Skeletal muscle tissue (tissue), 4 donors: ENCODE results near the gene SUSD6. TPM values are rescaled to one million over a fixed set of nuclear protein-coding genes. Genes with fewer than 3 reads are reported as not detected.
"Not testable (repeated sequence)": the region's sequence is repeated elsewhere in the genome, so short reads cannot be mapped to it uniquely, and the experiment has no call there.

ENCODE experiments used
- H3K27ac ChIP-seq: one replicate; pipeline ENCODE4 v1.7.0; 2013; ENCODE audit warnings: mild to moderate bottlenecking, low read depth, low read length, inconsistent platforms
- H3K27me3 ChIP-seq, 3 donors: one replicate each; pipeline ENCODE4 v1.7.0; 2013; ENCODE audit warnings: low read length in 3 of 3; ENCODE audit not compliant: control insufficient read depth in 3 of 3, insufficient read depth in 3 of 3
- H3K36me3 ChIP-seq, 3 donors: one replicate each; pipeline ENCODE4 v1.7.0; 2013; ENCODE audit warnings: low read length in 3 of 3; ENCODE audit not compliant: control insufficient read depth in 3 of 3, insufficient read depth in 3 of 3
- H3K4me1 ChIP-seq, 3 donors: one replicate each; pipeline ENCODE4 v1.7.0; 2013; ENCODE audit warnings: low read length in 3 of 3, mild to moderate bottlenecking in 3 of 3; ENCODE audit not compliant: control insufficient read depth in 3 of 3, insufficient read depth in 3 of 3
- H3K4me3 ChIP-seq, 3 donors: one replicate each; pipeline ENCODE4 v1.7.0; 2013; ENCODE audit warnings: low read length in 3 of 3
- H3K9ac ChIP-seq, 3 donors: one replicate each; pipeline ENCODE4 v1.7.0; 2013; ENCODE audit warnings: low read length in 3 of 3, mild to moderate bottlenecking in 3 of 3, moderate library complexity in 2 of 3, low read depth in 1 of 3
- H3K9me3 ChIP-seq, 3 donors: one replicate each; pipeline ENCODE4 v1.7.0; 2013; ENCODE audit warnings: low read length in 3 of 3; ENCODE audit not compliant: control insufficient read depth in 3 of 3
- total RNA-seq: library from RNA; depleted of rRNA; stranded (reverse); fragments of >200 nt; gene quantifications from one replicate; pipeline ENCODE4 v1.2.3, GENCODE V29; 2014
- donor health status: Osteomylitis.

SUSD6 gene
- total RNA-seq, 1 donor from 2014 or later, result 10.4 TPM

DNA sequence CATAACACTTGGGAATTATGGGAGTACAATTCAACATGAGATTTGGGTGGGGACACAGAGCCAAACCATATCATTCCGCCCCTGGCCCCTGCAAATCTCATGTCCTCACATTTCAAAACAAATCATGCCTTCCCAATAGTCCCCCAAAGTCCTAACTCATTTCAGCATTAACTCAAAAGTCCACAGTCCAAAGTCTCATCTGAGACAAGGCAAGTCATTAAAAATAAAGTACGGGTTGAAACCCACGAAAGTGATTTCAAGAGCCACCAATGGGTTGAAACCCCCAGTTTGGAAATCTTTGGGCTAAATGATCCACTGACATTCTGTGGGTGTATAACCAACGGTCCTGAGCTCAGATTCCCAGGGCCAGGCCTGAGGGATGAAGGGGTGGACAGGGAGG is 125.0 kb downstream of the SUSD6 start:
- H3K9ac ChIP-seq, H3K4me3 ChIP-seq, H3K9me3 ChIP-seq, H3K27me3 ChIP-seq, H3K27ac ChIP-seq, H3K36me3 ChIP-seq, H3K4me1 ChIP-seq: not testable (repeated sequence)

DNA sequence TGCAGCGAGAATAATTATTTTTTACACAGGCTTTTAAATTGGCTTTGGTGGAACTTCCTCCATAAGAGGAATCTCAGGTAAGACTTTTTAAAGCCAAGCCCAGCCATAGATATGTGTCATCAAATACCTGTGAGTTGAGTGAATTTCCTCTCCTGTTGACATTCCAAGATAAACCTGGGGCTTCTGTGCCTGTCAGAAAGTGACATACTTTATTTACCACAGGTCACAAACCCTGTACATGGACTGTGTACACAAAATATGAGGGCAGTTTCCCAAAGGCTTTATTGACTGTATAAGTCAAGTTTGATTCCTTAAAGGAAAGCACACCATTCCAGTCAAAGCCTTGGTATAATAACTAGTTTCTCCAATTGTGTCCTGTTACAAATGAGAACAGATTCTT is 129.7 kb downstream of the SUSD6 start:
- no peak overlapping the region for H3K9ac ChIP-seq
- no peaks in the 10 kb centered on the region for H3K36me3 ChIP-seq
- H3K27me3 ChIP-seq, result no peaks in the 10 kb centered on the region
- H3K27ac ChIP-seq, result no peak overlapping the region
- no peaks in the 10 kb centered on the region for H3K4me1 ChIP-seq
- no peak overlapping the region for H3K4me3 ChIP-seq
- no peaks in the 10 kb centered on the region for H3K9me3 ChIP-seq

DNA sequence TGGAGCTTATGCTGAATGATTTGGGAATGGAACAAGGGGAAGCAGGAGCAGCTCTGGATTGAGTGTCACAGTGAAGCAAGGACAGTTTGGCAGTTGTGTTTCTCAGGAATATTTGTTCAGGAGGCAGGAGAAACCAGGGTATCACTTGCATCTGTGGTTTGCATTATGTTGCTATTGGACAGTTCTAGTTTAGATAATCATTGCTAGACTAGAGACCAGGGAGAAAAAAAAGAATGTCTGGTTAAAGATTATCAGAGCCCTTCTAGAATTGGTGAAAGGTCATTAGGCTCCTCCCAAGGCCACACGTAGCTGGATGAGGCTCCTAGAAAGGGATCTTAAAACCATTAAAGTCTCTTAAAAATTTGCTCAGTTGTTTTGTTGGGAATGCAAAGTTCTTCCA is 138.6 kb downstream of the SUSD6 start:
- no peaks in the 10 kb centered on the region for H3K36me3 ChIP-seq
- no peak overlapping the region for H3K9ac ChIP-seq
- no peak overlapping the region for H3K4me3 ChIP-seq
- H3K27me3 ChIP-seq, result no peaks in the 10 kb centered on the region
- H3K27ac ChIP-seq, result no peak overlapping the region
- H3K4me1 ChIP-seq, result no peaks in the 10 kb centered on the region
- no peaks in the 10 kb centered on the region for H3K9me3 ChIP-seq

DNA sequence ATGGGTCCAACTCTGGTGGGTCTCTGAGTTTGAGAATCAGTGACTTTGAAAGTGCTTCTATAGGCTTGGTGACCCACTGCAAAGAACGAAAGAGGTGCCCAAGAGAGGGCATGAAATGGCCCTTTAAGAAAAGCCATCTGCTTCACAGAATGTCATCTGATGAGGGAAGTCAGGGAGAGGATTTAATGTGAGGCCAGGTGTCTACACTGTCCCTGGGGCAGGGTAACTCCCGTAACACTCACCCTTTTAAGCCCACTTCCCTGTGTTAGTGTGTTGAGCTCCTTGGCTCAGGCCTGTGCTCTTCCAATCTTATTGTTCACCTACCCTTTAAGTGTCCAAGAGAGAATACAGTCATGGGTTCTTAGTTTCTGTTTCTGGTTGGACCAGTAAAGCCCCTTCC is 139.1 kb downstream of the SUSD6 start:
- no peaks in the 10 kb centered on the region for H3K4me1 ChIP-seq
- H3K27ac ChIP-seq, result no peak overlapping the region
- H3K36me3 ChIP-seq, result no peaks in the 10 kb centered on the region
- H3K27me3 ChIP-seq, result no peaks in the 10 kb centered on the region
- H3K9me3 ChIP-seq, result no peaks in the 10 kb centered on the region
- no peak overlapping the region for H3K4me3 ChIP-seq
- H3K9ac ChIP-seq, result no peak overlapping the region

DNA sequence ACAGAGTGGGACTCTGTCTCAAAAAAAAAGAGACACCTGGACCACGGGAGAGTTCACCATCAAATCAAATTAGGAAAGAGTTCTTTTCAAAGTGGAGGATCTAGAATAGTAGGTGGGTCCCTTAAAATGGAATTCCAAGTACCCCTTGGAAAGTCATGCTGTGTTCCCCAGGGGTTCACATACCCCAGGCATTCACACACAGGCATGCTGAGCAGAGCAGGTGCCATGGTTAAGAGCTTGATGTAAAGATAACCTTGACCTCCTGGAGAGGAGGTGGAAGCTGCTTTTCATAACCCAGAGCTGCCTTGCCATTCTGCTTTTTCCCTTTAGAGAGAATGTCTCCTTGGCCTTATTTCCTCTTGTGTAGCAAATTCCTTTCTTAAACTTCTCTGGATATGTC is 141.4 kb downstream of the SUSD6 start:
- Histone ChIP-seq H3K4me3 (no peak overlapping the region), H3K4me1 (no peaks in the 10 kb centered on the region), H3K9me3 (no peaks in the 10 kb centered on the region), H3K27ac (no peak overlapping the region), H3K9ac (no peak overlapping the region), H3K36me3 (no peaks in the 10 kb centered on the region), H3K27me3 (no peaks in the 10 kb centered on the region)

DNA sequence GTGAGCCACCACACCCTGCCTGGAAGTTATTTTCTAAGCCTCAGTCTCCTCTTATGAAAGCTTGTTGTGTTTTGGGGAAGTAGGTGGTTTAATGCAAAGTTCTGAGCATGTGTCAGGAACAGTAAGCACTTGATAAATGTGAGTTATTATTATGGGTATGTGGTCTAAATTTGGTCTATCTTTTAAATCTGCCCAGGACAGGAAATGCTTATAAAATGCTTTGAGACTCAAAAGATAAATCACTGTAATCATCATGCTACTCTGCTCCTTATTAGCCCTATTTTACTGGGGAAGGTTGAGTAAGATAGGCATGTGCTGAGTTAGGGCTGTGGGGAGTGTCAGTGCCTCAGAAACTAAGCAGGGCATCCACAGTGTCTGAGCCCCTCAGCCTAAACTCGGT is 142.5 kb downstream of the SUSD6 start:
- no peak overlapping the region for H3K4me3 ChIP-seq
- H3K4me1 ChIP-seq, result no peaks in the 10 kb centered on the region
- no peaks in the 10 kb centered on the region for H3K36me3 ChIP-seq
- H3K9me3 ChIP-seq, result no peaks in the 10 kb centered on the region
- H3K27ac ChIP-seq, result no peak overlapping the region
- no peaks in the 10 kb centered on the region for H3K27me3 ChIP-seq
- H3K9ac ChIP-seq, result no peak overlapping the region

DNA sequence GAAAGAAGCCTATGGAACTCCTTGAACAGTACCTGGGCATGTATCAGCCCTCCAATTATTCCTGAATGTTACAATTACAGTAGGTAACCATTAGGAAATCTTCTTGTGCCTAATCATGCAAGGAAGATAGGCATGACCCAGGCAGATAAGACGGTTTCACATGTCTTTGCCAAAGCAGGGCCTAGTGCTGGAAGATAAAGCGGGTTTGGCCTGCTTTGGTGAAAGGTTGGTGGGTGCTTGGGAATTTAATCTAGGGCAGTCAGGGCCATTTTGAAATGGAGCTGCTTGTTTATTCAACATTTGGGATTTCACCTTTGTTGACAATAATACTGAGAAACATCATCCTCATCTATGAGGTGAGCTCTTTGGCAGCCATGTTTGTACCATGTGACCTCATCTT is 143.1 kb downstream of the SUSD6 start:
- Histone ChIP-seq H3K9ac (no peak overlapping the region), H3K9me3 (no peaks in the 10 kb centered on the region), H3K36me3 (no peaks in the 10 kb centered on the region), H3K4me3 (no peak overlapping the region), H3K27me3 (no peaks in the 10 kb centered on the region), H3K27ac (no peak overlapping the region), H3K4me1 (no peaks in the 10 kb centered on the region)

DNA sequence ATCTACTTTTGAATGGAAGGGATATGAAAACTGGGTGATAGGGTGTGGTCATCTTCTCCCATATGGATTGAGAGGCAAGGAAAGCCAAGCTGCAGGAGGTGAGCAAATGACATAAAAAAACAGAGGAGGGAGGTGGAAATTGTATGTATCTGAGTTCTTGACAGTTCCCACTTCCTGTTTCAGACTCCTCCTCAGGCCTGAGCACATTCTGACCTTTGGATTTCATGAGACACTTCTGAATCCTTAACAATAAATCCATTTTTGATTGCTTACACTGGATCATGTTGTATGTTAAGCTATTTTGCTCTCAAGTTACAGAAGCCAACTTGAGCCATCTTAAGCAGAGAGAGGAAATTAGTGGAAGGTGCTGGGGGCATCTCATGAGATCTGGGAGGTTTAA is 143.9 kb downstream of the SUSD6 start:
- Histone ChIP-seq H3K27me3 (no peaks in the 10 kb centered on the region), H3K36me3 (no peaks in the 10 kb centered on the region), H3K27ac (no peak overlapping the region), H3K9me3 (no peaks in the 10 kb centered on the region), H3K4me3 (no peak overlapping the region), H3K9ac (no peak overlapping the region), H3K4me1 (no peaks in the 10 kb centered on the region)

DNA sequence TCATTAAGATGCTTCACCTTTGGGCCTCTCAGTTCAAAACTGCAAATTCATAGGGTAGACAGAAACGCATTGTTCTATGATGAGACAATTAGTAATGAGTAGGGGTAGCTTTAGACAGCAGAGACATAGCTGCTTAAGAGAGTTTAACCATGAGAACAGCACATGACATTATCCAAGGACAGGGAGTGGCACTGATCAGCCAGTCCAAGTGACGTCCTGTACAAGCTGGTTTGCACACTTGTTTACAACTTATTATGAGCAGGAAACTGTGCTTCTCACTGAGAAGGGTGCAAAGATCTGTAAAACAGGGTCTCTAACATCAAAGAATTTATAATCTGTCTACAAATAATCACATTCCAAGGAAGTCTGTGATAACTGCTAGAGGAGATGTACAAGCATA is 144.4 kb downstream of the SUSD6 start:
- Histone ChIP-seq H3K27me3 (no peaks in the 10 kb centered on the region), H3K36me3 (no peaks in the 10 kb centered on the region), H3K9ac (no peak overlapping the region), H3K9me3 (no peaks in the 10 kb centered on the region), H3K27ac (no peak overlapping the region), H3K4me3 (no peak overlapping the region), H3K4me1 (no peaks in the 10 kb centered on the region)

DNA sequence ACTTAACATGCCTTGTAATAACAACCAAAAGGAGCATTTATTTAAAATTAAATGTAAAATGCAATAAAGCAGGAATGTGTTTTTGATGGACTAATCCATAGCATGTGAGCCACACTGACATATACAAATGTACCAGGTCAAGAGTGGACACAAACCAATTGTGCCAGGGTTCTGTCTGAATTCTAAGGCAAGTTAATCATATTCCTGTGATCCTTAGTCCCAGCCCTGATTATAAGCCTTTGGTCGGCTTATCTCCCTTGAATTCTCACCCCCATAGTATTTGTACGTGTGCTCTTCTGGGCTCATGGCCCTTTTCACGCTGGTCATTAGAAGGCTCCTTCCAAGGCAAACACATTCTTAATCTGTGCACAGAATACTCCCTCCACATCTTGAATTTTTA is 144.9 kb downstream of the SUSD6 start:
- Histone ChIP-seq H3K27ac (no peak overlapping the region), H3K9ac (no peak overlapping the region), H3K4me3 (no peak overlapping the region), H3K9me3 (no peaks in the 10 kb centered on the region), H3K27me3 (no peaks in the 10 kb centered on the region), H3K36me3 (no peaks in the 10 kb centered on the region), H3K4me1 (no peaks in the 10 kb centered on the region)

DNA sequence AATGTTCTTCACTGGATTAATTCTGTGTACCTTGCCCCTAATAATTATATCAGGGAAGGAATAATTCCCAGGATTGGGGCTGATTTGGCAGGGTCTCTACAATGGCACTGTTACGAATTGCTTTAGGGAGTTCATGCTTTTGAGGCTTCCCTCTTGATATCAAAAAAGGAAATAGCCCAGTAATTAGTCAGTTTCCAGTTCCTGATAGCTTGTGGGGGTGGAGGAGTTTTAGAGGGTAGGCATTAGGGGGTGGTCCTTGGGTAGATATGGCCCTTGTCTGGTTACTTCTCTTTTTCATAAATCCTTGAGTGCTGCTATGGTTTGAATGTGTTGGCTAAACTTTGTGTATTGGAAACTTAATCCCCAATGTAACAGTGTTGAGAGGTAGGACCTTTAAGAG is 149.4 kb downstream of the SUSD6 start:
- H3K36me3 ChIP-seq, result no peaks in the 10 kb centered on the region
- no peak overlapping the region for H3K4me3 ChIP-seq
- no peaks in the 10 kb centered on the region for H3K9me3 ChIP-seq
- no peak overlapping the region for H3K9ac ChIP-seq
- H3K27me3 ChIP-seq, result no peaks in the 10 kb centered on the region
- no peak overlapping the region for H3K27ac ChIP-seq
- H3K4me1 ChIP-seq, result no peaks in the 10 kb centered on the region
